Keratinocyte (primary cell): ENCODE results near the gene PREB.

ENCODE experiments used
- CTCF ChIP-seq, 3 experiments: IDR thresholded peaks in 1 of 3; conservative IDR thresholded peaks in 1 of 3; optimal IDR thresholded peaks in 1 of 3; 2 replicates in 2 of 3; 3 replicates in 1 of 3; pipeline versions ENCODE3 to v1.5.1; 2011; ENCODE audit warnings: low read length in 3 of 3, mild to moderate bottlenecking in 3 of 3, moderate library complexity in 2 of 3, control low read depth in 1 of 3, inconsistent platforms in 1 of 3; ENCODE audit not compliant: insufficient read depth in 2 of 3; ENCODE audit errors: extremely low read depth in 1 of 3
- EZH2 ChIP-seq: IDR thresholded peaks from one replicate; pipeline ENCODE4 v1.6.1; 2012; ENCODE audit warnings: inconsistent platforms, mild to moderate bottlenecking, low read length, moderate library complexity

DNA sequence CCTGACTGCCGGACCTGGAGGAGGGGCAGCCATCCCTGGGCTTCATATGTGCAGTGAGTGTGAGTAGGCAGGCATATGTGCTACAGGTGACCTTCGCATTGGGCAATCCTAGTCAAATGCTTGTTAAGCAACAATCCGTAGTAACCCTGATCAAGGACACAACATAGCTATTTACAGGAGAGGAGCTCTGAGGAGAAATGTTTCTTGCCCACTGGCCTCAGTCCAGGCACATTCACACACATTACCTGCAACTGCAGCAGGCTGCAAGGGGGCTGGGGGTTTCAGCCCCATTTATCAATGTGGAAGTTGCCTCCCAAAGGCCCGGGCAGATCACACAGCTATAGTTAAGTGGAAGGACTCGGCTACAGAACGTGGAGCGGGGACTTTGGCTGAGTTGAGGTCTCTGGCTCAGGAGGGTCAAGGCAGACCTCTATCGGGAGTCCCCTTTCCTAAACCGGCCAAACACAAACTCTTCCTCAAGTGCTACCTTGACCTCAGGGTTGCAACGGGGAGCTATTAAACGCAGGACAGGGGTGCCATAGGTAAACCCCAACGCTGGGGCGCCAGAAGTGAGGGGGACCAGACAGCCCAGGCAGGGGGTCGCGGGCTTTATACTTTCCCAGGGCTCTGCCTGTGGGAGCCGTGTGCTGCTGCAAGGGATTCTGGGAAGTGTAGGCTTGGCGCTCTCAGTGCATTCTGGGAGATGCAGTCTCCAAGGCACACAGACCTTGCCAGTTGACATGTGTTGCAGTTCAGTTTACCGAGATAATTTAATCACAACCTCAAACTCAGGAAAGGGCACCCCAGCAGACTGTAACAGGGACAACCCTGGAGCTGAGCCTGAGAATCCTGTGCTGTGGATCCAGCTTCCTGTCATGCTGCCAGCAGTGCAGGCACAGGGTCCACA, 38.4 kb downstream of the PREB start:
- TF ChIP-seq CTCF (optimal IDR thresholded peaks at IDR 0.05 in 1 of 3, IDR thresholded peaks at IDR 0.05 in 1 of 3, conservative IDR thresholded peaks at IDR 0.05 in 1 of 3; ENCODE audit: extremely low read depth in 1 of 3, insufficient read depth in 2 of 3, low read length in 3 of 3) (no peak), EZH2 (no peak)
